GM18861 (cell line): ENCODE results near the gene ZNF565.
"Not testable (repeated sequence)": the region's sequence is repeated elsewhere in the genome, so short reads cannot be mapped to it uniquely, and the experiment has no call there.

ENCODE experiments used
- ATAC-seq: cut with Tn5 transposase; IDR thresholded peaks from one replicate; pipeline ENCODE4 v1.9.1; 2021; ENCODE audit not compliant: unreplicated experiment

ZNF565 gene

DNA sequence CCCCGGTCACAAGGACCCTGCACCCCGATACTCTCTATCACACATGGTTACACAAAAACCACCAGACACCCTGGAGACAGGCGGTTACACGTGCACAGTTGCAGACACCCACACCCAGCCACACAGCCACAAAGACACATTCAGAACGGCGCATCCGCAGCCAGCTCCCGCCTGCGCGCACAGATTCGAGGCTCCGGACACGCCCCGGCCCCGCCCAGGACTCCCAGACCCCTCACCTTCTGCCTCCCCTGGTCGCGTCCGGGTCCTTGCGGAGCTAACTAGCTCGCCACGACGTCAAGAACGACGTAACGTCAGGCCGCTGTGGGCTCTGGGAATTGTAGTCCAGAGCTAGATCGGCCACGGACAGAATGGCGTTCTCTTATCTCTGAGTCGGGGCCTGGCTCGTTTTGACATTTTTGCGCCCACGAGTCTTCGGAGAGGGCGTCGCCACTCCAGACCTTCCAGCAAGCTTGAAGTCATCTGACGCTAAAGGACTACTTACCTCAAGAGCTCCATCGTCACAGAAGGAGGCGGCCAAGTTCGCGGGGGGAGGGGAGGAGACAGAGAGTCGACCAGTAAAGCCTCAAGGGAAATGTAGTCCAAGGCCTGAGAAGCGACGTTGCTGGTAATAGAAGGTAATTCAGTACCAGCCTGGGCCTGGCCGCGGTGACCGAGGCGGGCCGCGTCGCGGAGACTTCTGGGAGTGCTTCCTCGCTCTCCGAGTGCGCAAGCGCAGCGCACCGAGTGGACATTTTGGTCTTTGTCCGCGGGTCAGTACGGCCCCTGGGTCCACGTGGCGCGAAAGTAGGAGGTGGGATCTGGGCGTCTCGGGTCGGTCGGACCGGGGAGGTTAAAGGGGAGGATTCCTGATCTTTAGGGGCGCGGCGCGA lies at the start of gene ZNF565, which contains the start of gene ZNF146:
Gene ZNF565, minus strand, starts transcription at position 280 of the 890 bp plus-strand sequence. CDS start 12,680 bp downstream, outside the sequence.
Gene ZNF146, plus strand, starts transcription at position 721 of the 890 bp plus-strand sequence. CDS start 21,335 bp downstream, outside the sequence.
- ATAC-seq = peak; percentile 80

DNA sequence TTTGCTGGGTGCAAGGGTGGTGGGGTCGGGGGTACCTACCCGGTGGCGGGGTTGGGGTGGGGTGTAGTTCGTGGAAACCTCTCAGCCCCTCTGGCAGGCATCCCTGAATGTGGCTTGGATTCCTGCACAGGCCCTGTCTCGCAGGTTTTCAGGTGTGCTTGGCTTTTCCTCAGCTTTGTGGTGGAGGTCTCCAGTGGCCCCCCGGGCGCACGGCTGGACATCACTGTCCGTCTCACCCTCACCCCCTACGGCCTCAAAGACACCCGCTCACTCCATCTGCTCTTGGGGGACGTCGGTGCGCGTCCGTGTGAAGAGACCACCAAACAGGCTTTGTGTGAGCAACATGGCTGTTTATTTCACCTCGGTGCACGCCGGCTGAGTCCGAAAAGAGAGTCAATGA lies 44.7 kb upstream of the ZNF565 start:
- ATAC-seq = no peak

DNA sequence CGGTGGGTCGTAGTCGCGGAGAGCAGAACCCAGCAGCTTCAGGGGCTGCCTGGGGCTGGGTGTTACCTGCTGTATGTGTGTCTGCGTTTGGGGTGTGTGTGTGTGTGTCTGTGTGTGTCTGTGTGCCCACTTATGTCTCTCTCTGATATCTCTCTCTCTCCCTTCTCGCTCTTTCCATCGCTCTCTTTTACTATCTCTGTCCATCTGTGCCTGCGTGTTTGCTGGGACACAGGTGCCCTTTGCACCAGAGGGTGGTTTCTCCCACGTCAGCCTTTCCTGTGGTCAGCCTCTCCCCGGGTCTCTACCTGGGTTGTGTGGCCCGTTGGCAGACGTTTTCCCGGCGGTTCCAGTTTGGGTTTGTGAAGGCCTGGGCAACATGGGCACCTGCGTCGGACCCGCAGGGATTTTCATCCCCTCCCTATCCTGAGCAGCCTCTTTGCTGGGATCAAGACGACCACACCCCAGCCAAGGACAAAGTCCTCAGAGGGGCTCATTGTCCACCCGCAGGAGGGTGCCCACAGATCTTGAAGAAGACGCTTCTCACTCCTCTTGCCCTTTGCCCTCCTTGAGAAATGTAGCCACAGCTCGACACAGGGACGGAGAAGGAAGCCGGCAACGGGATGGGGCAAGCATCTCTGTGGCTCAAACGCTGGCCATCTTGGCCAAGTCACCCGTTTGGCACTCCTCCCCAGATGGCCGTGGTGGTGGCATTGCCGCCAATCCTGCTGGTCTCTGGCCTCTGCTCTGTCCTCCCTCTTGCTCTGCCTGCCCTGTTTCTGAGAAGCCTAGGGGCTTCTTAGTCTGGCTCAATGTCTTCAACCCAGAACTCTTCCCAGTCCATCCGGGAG lies 43.8 kb upstream of the ZNF565 start:
- ATAC-seq = no peak

DNA sequence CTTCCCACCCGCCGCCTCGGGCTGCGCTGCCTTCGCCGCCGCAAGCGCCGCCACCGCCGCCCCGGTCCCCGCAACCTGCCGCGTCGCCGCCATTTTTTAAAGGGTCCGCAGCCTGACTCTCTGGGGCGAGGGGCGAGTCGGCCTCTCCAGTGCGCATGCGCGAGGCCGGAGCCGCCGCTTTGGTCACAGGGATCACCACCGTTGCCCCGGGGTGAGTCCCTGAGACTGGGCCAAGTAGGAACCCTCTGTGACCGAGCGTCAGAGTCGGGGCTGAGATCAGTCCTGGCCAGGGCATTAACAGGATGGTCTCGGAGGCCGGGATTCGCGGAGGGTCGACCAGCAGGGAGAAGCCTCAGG lies 43.0 kb upstream of the ZNF565 start:
- no peak for ATAC-seq

DNA sequence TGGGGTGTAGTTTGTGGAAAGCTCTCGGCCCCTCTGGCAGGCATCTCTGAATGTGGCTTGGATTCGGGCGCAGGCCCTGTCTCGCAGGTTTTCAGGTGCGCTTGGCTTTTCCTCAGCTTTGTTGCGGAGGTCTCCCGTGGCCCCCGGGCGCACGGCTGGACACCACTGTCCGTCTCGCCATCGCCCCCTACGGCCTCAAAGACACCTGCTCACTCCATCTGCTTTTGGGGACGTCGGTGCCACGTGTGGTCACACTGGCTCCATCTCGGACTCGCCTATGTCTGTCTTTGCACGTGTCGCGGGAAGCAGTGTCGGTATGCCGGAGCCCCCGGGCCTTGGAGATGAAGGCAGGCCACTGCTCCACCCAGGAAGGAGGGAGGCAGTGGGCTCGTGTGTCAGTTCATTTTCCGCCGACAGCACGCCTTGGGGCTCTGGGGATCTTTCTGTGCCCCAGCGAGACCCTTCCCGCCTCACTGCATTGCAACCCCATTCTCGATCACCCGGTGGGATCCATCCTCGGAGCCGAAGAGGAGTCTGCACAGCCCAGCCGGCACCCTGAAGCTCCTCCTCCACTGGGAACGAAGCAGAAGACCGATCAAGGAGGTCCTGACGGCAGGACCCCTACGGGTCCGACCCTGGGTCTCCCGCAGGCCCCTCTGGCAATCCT lies 42.5 kb upstream of the ZNF565 start:
- no peak for ATAC-seq

DNA sequence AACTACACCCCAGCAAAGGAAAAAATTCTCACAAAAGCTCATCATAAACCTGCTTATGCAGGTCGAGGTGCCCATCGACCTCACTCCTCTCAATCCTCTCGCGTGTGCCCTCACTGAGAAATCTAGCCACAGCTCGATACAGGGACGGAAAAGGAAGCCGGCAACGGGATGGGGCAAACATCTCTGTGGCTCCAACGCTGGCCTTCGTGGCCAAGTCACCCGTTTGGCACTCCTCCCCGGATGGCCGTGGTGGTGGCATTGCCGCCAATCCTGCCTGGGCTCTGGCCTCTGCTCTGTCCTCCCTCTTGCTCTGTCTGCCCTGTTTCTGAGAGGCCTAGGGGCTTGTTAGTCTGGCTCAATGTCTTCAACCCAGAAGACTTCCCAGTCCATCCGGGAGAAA lies 41.6 kb upstream of the ZNF565 start:
- no peak for ATAC-seq

DNA sequence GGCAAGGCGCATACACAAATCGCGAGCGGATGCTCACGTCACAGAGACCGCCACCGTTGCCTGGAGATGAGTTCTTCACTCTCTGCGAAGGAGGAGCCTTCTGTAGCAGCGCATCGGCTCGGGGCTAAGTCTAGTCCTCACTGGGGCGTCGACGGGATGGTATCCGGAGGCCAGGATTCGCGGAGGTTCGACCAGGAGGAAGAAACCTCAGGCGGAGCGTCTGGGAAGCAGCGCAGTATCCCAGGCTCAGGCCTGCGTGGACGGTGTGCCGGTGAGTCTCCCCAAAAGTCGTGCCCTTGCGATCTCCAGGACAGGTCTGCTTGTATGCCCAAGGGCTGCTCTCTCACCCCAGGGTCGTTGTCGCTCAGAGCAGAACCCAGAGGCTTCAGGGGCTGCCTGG lies 40.9 kb upstream of the ZNF565 start:
- no peak for ATAC-seq

DNA sequence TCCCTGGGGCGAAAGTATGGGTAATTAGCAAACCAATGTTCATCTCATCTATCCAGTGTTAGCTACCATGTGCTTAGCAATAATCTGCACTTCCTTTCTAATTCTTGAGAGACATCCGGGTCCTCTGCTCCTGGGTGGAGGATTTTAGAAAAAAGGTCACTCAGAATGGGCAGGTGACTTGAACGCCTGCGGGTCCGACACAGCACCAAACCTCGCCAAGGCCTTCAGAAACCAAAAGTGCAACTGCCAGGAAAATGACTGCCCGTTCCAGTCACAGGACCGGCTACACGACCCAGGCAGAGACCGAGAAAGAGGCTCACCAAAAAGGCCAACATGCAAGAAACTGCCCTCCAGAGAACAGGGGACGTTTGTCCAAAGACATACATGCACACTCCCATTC lies 40.4 kb upstream of the ZNF565 start:
- no peak for ATAC-seq

DNA sequence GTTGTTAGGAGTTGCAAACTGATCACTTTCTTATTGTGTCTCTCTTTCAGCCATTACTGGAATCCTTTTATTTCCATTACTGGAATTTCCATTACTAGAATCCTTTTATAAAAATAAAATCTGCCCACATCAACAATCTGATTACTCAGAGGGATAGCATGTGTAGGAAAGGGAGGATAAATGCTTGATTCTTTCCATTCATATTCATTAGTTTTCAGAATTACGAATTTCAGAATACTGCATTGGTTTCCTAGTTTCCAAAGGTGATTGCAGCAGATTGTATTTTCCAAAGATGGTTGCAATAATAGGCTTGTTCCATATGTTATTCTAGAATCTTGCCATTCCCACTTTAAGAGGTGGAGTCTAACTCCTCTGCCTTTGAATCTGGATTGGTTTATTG lies 37.6 kb upstream of the ZNF565 start:
- no peak for ATAC-seq

DNA sequence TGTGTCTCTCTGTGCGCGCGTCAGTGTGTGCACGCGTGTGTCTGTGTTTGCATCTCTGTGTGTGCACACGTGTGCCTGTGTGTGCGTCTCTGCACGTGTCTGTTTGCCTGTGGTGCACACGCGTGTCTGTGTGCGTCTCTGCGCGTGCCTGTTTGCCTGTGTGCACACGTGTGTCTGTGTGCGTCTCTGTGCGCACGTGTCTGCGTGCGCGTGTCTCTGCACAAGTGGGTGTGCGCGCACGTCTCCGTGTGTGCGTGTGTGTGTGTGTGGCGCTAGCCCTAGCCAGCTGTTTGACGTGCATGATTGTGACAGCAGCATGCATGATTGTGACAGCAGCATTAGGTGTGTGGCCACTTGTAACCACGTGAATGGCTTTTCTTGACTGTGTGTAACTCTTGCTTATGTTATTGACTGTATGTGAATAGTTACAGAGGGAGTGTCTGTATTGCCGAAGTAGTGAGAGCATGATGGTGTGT lies 31.6 kb upstream of the ZNF565 start:
- ATAC-seq = no peak

DNA sequence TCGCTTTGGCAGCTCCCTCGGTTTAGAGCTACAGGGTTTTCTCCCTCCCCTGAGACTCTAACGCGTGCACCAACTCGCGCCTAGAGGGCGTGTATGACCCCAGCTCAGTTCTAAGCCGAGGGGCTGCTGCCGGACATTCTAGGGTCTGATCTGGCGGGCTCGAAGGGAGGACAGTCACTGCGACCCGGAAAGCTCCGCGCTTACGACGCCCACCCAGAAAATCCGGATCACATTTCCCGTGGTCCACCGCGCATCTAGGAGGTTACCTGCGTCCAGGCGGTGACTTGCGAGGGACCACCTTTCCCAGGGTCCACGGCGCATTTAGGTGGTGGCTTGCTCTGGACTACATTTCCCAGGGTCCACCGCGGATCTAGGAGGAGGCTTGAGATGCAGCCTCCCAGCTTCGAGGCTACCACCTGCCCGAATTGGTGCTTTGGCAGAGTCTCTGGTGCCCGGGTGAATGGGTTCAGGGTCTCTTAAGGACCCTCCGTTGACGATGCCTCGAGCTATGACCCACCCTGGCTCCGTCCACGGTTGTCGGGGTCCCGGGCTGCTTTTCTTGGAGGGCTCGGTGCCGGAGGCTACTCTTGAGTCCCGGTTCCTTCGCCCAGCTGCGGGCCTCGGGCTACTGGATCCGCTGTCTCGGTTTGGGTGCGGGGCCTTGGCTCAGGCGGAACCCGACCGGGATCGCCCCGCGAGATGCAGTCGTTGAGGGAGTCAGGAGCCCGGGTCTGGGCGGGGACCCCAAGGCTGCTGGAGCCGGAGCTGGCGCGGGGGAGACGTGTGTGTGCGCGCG lies 30.9 kb upstream of the ZNF565 start:
- ATAC-seq = no peak

DNA sequence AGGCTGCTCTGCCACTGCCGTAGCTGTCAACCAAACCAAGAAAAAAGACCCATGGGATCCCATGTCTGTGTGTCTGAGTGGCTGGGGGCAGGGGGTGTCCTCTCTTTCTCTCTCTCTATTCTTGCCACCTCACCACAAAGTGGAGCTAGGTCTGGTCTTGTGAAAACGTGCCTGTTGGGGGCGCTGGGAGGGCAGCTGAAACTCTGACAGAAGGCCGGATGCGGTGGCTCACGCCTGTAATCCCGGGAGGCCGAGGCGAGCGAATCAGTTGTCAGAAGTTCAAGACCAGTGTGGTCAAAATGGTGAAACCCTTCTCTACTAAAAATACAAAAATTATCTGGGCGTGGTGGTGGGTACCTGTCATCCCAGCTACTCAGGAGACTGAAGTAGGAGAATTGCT lies 29.6 kb upstream of the ZNF565 start:
- no peak for ATAC-seq

DNA sequence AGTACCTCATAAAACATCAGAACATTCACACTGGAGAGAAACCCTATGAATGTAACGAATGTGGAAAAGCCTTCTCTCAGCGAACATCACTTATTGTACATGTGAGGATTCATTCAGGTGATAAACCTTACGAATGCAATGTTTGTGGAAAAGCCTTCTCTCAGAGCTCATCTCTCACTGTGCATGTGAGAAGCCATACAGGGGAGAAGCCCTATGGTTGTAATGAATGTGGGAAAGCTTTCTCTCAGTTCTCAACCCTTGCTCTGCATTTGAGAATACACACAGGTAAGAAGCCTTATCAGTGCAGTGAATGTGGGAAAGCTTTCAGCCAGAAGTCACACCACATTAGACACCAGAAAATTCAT lies 22.5 kb upstream of the ZNF565 start:
- no peak for ATAC-seq

DNA sequence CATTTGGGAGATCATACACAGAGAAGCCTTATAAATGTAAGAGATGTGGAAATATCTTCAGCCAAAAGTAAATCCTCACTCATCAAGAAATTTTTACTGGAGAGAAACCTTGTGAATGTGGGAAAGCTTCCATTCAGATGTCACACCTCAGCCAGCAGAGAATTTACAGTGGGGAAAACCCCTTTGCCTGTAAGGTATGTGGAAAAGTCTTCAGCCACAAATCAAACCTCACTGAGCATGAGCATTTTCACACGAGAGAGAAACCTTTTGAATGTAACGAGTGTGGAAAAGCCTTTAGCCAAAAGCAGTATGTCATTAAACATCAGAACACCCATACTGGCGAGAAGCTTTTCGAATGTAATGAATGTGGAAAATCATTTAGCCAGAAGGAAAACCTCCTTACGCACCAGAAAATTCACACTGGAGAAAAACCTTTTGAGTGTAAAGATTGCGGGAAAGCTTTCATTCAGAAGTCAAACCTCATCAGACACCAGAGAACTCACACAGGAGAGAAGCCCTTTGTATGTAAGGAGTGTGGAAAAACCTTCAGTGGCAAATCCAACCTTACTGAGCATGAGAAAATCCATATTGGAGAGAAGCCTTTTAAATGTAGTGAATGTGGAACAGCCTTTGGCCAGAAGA lies 22.0 kb upstream of the ZNF565 start:
- no peak for ATAC-seq

DNA sequence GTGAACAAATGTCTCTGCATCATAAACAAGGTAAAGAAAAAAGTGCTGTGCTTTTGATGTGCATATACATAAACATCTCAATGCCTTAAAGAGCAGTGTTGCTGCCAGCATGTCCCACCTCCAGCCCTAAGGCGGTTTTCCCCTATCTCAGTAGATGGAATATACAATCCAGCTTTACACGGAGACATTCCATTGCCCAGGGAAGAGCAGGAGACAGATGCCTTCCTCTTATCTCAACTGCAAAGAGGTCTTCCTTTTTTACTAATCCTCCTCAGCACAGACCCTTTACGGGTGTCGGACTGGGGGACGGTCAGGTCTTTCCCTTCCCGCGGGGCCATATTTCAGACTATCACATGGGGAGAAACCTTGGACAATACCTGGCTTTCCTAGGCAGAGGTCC lies 19.2 kb upstream of the ZNF565 start:
- ATAC-seq = not testable (repeated sequence)

DNA sequence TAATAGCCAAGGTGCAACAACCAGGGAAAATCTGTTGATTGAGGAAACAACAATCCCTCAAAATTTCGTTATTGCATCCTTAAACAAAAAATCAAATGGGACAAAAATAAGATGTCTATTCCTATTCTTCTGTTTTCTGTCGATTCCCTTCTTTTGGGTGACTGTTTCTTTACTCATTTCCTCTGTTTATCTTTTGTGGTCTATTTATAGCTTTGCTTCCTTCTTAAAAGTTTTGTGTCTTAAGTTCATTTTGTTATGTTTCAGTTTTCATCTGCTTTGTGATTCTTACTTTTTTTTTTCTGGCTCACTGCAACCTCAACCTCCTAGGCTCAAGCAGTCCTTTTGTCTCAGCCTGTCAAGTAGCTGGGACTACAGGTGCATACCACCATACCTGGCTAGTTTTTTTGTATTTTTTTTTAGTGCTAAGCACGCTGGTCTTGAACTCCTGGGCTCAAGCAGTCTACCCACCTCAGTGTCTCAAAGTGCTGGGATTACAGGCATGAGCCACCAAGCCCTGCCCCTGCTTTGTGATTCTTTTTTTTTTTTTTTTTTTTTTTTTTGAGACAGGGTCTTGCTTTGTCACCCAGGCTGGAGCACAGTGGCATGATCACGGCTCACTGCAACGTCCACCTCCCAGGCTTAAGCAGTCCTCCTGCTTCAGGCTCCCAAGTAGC lies 10.9 kb upstream of the ZNF565 start:
- ATAC-seq = no peak

DNA sequence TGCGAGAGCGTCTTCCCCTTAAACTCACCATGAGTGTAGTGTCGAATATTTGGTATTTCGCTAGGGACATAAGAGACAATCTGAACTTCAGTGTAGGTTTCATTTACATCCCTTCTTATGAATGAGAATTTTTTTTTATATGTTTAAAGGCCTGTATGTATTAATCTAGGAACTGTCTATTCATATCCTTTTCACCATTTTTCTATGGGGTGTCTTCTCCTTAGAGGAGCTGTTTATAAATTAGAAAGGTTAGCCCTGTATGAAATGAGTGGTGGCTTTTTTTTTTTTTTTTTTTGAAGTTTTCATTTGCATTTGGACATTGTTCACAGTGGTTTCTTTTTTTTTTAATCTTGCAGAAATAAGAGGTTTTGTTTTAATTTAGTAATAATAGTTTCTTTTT lies 8.0 kb upstream of the ZNF565 start:
- ATAC-seq = no peak

DNA sequence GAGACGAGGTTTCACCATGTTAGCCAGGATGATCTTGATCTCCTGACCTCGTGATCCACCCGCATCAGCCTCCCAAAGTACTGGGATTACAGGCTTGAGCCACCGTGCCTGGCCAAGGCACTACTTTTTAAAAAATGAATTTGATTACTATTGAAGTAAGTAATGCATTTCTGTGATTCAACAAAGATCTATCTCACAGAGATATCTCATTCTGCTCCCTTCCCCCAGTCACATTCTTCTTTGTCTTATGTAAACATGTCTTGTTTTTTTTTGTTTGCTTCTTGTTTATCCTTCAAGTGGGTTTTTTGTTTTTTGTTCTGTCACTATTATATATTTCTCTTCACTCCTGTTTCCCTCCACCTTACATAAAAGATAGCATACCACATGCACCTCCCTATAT lies 7.0 kb upstream of the ZNF565 start:
- ATAC-seq = no peak

DNA sequence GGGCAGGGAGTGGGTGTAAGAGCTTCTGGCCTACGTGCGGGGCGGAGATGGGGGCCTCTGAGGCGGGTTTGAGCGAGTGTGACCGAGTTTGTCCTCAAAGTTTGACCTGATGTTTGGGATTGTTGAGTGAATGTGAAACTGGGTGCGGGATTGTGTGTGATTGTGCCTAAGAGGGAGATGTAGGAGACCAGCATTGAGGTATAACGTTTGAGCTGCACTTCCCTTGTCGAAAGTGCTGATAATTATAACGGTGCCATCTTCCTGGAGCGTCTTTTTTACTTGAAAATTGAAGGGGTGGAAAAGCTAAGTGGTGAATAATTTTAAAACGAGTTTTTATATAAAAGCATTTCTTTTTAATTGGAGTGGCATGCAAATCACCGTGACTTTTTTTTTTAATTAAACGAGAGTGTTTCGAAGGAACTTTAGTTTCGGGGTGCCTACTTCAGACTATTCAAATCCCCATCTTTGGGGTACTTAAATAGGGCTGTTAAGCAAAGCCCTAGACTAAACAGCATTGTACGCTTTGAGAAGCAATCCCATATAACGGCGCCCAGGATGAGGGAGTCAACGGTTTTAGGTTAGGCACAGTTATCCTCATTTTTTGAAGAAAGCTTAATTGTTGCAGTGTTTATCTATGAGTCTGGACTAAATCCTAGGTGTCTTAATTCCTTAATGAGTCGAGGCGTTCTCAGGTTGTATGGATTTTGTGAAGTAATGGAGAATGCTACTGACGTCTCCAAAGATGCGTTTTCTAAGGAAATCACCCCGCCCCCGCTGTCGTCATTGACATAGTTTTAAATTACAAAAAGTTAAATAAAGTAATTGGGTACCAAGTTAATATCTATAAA lies 1.0 kb upstream of the ZNF565 start:
- ATAC-seq = no peak
